Upper lobe of left lung (tissue), 6 donors: ENCODE measurements around the gene LILRB3. TPM values are rescaled to one million over a fixed set of nuclear protein-coding genes. Genes with fewer than 3 reads are reported as not detected.

Source experiments
- ATAC-seq, 2 donors: fragments of 200-7000 bp; cut with Tn5 transposase; one replicate each; pipeline ENCODE4 v1.9.1; 2022; ENCODE audit warnings: mild to moderate bottlenecking in 2 of 2, moderate library complexity in 2 of 2; ENCODE audit not compliant: low FRiP score in 2 of 2
- DNase-seq, 2 donors: peaks; one replicate each; pipeline ENCODE4 v3.0.0-alpha.2; 2019 to 2020
- H3K27ac ChIP-seq, 4 donors: fragments of 200-600 bp; sonication (generic); one replicate each; pipeline ENCODE4 v1.5.1; 2016 to 2019
- H3K27me3 ChIP-seq, 4 donors: fragments of 200-600 bp; sonication (generic); one replicate each; pipeline ENCODE4 v1.5.1; 2017 to 2019
- H3K36me3 ChIP-seq, 4 donors: fragments of 200-600 bp; sonication (generic); one replicate each; pipeline ENCODE4 v1.5.1; 2016 to 2019
- H3K4me1 ChIP-seq, 4 donors: fragments of 200-600 bp; sonication (generic); one replicate each; pipeline ENCODE4 v1.5.1; 2018 to 2019
- H3K4me3 ChIP-seq, 4 donors: fragments of 200-600 bp; sonication (generic); one replicate each; pipeline ENCODE4 v1.5.1; 2017 to 2019; ENCODE audit warnings: mild to moderate bottlenecking in 2 of 4, moderate library complexity in 1 of 4
- H3K9me3 ChIP-seq, 4 donors: fragments of 200-600 bp; sonication (generic); one replicate each; pipeline ENCODE4 v1.5.1; 2018 to 2019
- CTCF ChIP-seq, 6 experiments: fragments of 450-650 bp in 4 of 6; fragments of 200-600 bp in 2 of 6; sonication (generic) in 2 of 6; IDR thresholded peaks; one replicate each; pipeline ENCODE4 v1.5.1; 2016 to 2019; ENCODE audit warnings: antibody characterized with exemption in 6 of 6
- EP300 ChIP-seq, 4 donors: sonication (generic); formaldehyde crosslinking; IDR thresholded peaks; one replicate each; pipeline ENCODE4 v1.5.1; 2017; ENCODE audit warnings: antibody characterized with exemption in 4 of 4, control low read depth in 2 of 4
- POLR2A ChIP-seq, 4 donors: fragments of 450-650 bp; IDR thresholded peaks; one replicate each; pipeline ENCODE4 v1.5.1; 2016 to 2017; ENCODE audit warnings: antibody characterized with exemption in 4 of 4, mild to moderate bottlenecking in 2 of 4
- POLR2AphosphoS5 ChIP-seq, 2 donors: sonication (generic); formaldehyde crosslinking; IDR thresholded peaks; one replicate each; pipeline ENCODE4 v1.5.1; 2017; ENCODE audit warnings: antibody characterized with exemption in 2 of 2
- WGBS, 2 donors: methylation state at CpG; one replicate each; pipeline ENCODE4 v1.1.5; 2017 to 2018; 5-methylcytosine and 5-hydroxymethylcytosine counted together
- total RNA-seq, 6 donors: library from RNA; depleted of rRNA in 4 of 6; stranded (reverse); fragments of >200 nt in 4 of 6; gene quantifications; one replicate each; pipeline versions ENCODE4 v1.1.0 to v1.2.1, GENCODE V29; 2016 to 2021
- donor health status: DM: no; HTN: no; CAD: no; lungs with moderate emphysema.
- donor health status: DM: no; HTN: yes; CAD: no; lungs with severe emphysema.

LILRB3 gene
- total RNA-seq, 6 donors from 2014 or later: 43.4 to 106 (median 70.7) TPM

- TF ChIP-seq EP300 (IDR thresholded peaks at IDR 0.05) (no peak), POLR2AphosphoS5 (IDR thresholded peaks at IDR 0.05) (peak; percentile 66 to 81), CTCF (IDR thresholded peaks at IDR 0.05) (peak; percentile 21 to 76 (median 63)), POLR2A (IDR thresholded peaks at IDR 0.05) (peak in 2 of 4 donors; percentile 47 to 74)
- 1% methylated on average over 17 to 46 of the region's 64 CpGs for WGBS, 2 donors
- DNase-seq (peak; percentile 66 to 96), ATAC-seq (peak in 1 of 2 donors; percentile 3)
- Histone ChIP-seq H3K27ac (peak within 1 kb of the TSS; percentile 99 to 100 (median 99)), H3K4me3 (peak within 1 kb of the TSS; percentile 61 to 85 (median 80)), H3K9me3 (no peaks in the 10 kb centered on the region), H3K27me3 (no peaks in the 10 kb centered on the region), H3K36me3 (peaks cover 0 to 22% (median 16%) of the 10 kb centered on the region in 4 donors), H3K4me1 (peaks cover 19 to 33% (median 22%) of the 10 kb centered on the region in 4 donors)
Observed at GRCh38 chr19:54189145-54189734, 33.6 kb downstream of the LILRB3 start, which contains the start of gene MBOAT7. TSS of gene MBOAT7 (minus strand) at chr19:54189580. CDS start at chr19:54188508, 1,072 bp downstream.

GRCh38 chr19:54188215-54188871 is 34.5 kb downstream of the LILRB3 start:
- Histone ChIP-seq H3K9me3 (no peaks in the 10 kb centered on the region), H3K4me1 (peaks cover 19 to 33% (median 22%) of the 10 kb centered on the region in 4 donors), H3K4me3 (peak overlapping the region; percentile 61 to 85 (median 80)), H3K36me3 (peaks cover 0 to 20% (median 12%) of the 10 kb centered on the region in 4 donors), H3K27ac (peak overlapping the region; percentile 99 to 100 (median 99)), H3K27me3 (no peaks in the 10 kb centered on the region)
- DNase-seq (no peak), ATAC-seq (no peak)
- 18 to 21% methylated on average over 12 of the region's 12 CpGs for whole genome bisulfite sequencing, 2 donors
- no peak for TF ChIP-seq EP300 (IDR thresholded peaks at IDR 0.05)
- no peak for TF ChIP-seq POLR2AphosphoS5 (IDR thresholded peaks at IDR 0.05)
- TF ChIP-seq CTCF (IDR thresholded peaks at IDR 0.05): no peak
- no peak for TF ChIP-seq POLR2A (IDR thresholded peaks at IDR 0.05)

- ATAC-seq: no peak
- H3K9me3 ChIP-seq: no peaks in the 10 kb centered on the region
- H3K27ac ChIP-seq: no peak overlapping the region
- peaks cover 15 to 20% (median 16%) of the 10 kb centered on the region in 4 donors for H3K4me1 ChIP-seq
- TF ChIP-seq POLR2A (IDR thresholded peaks at IDR 0.05) (no peak), POLR2AphosphoS5 (IDR thresholded peaks at IDR 0.05) (no peak), EP300 (IDR thresholded peaks at IDR 0.05) (no peak), CTCF (IDR thresholded peaks at IDR 0.05) (no peak)
- no peaks in the 10 kb centered on the region for H3K27me3 ChIP-seq
- peaks cover 0 to 19% (median 8%) of the 10 kb centered on the region in 4 donors for H3K36me3 ChIP-seq
- no peak overlapping the region for H3K4me3 ChIP-seq
- WGBS, 2 donors: 87 to 93% methylated on average over 11 of the region's 11 CpGs
- DNase-seq: no peak
Observed at GRCh38 chr19:54186934-54187381, 35.8 kb downstream of the LILRB3 start.

GRCh38 chr19:54186351-54186750 is 36.5 kb downstream of the LILRB3 start:
- no peak for ATAC-seq
- H3K27ac ChIP-seq: no peak overlapping the region
- DNase-seq: no peak
- H3K27me3 ChIP-seq: no peaks in the 10 kb centered on the region
- no peaks in the 10 kb centered on the region for H3K9me3 ChIP-seq
- TF ChIP-seq POLR2AphosphoS5 (IDR thresholded peaks at IDR 0.05) (no peak), CTCF (IDR thresholded peaks at IDR 0.05) (no peak), POLR2A (IDR thresholded peaks at IDR 0.05) (no peak), EP300 (IDR thresholded peaks at IDR 0.05) (no peak)
- WGBS, 2 donors: 81 to 97% methylated on average over 5 to 8 of the region's 8 CpGs
- peaks cover 0 to 19% (median 8%) of the 10 kb centered on the region in 4 donors for H3K36me3 ChIP-seq
- no peak overlapping the region for H3K4me3 ChIP-seq
- peaks cover 10 to 14% (median 11%) of the 10 kb centered on the region in 4 donors for H3K4me1 ChIP-seq
